Hematopoietic multipotent progenitor cell (in vitro differentiated cells): ENCODE results near the gene PGLYRP2. TPM values are rescaled to one million over a fixed set of nuclear protein-coding genes. Genes with fewer than 3 reads are reported as not detected.

Experiments used
- DNase-seq, 3 donors: peaks; one replicate each; pipeline ENCODE4 v3.0.0-alpha.2; 2011 to 2015; ENCODE audit warnings: low read depth in 2 of 3, low spot score in 2 of 3
- total RNA-seq: library from RNA; depleted of rRNA; stranded (reverse); fragments of >200 nt; gene quantifications from one replicate; pipeline ENCODE4 v1.2.3, GENCODE V29; 2012

The PGLYRP2 gene
- total RNA-seq, 1 donor = under 0.01 TPM

- DNase-seq = no peak
Observed at GRCh38 chr19:15456871-15457700, 22.2 kb downstream of the PGLYRP2 start.

GRCh38 chr19:15456441-15456840, 22.9 kb downstream of the PGLYRP2 start:
- DNase-seq = no peak

- DNase-seq = no peak
Observed at GRCh38 chr19:15455996-15456395, 23.3 kb downstream of the PGLYRP2 start.

- DNase-seq = no peak
Observed at GRCh38 chr19:15453906-15454860, 25.1 kb downstream of the PGLYRP2 start.

GRCh38 chr19:15453091-15453578, 26.2 kb downstream of the PGLYRP2 start:
- no peak for DNase-seq

- DNase-seq = peak in 1 of 3 donors; percentile 44
Observed at GRCh38 chr19:15452111-15453047, 26.9 kb downstream of the PGLYRP2 start.

- DNase-seq = no peak
Observed at GRCh38 chr19:15450528-15450890, 28.8 kb downstream of the PGLYRP2 start.

- peak; percentile 73 to 85 (median 80) for DNase-seq
Observed at GRCh38 chr19:15449620-15450527, 29.4 kb downstream of the PGLYRP2 start, which contains the start of gene WIZ. TSS of gene WIZ (minus strand) at chr19:15449956. CDS start at chr19:15448307, 1,649 bp downstream.

- DNase-seq = no peak
Observed at GRCh38 chr19:15448778-15449619, 30.3 kb downstream of the PGLYRP2 start.

- DNase-seq = no peak
Observed at GRCh38 chr19:15448044-15448777, 31.1 kb downstream of the PGLYRP2 start.

- DNase-seq = no peak
Observed at GRCh38 chr19:15447057-15447456, 32.2 kb downstream of the PGLYRP2 start.

GRCh38 chr19:15445807-15446376, 33.4 kb downstream of the PGLYRP2 start:
- no peak for DNase-seq

- DNase-seq = no peak
Observed at GRCh38 chr19:15445227-15445605, 34.1 kb downstream of the PGLYRP2 start.

- DNase-seq = no peak
Observed at GRCh38 chr19:15444505-15445226, 34.6 kb downstream of the PGLYRP2 start.

GRCh38 chr19:15443838-15444237, 35.5 kb downstream of the PGLYRP2 start:
- DNase-seq = no peak

GRCh38 chr19:15443325-15443724, 36.0 kb downstream of the PGLYRP2 start:
- no peak for DNase-seq
